ENCODE measurements around the gene BBS2. TPM values are rescaled to one million over a fixed set of nuclear protein-coding genes. Genes with fewer than 3 reads are reported as not detected.
A peak's percentile ranks its signal among the peaks of the same experiment; 100 is the strongest.
"Not testable (repeated sequence)": the region's sequence is repeated elsewhere in the genome, so short reads cannot be mapped to it uniquely, and the experiment has no call there.

The BBS2 gene
- total RNA-seq, 1 experiment from 2014 or later = 66.2 TPM

DNA sequence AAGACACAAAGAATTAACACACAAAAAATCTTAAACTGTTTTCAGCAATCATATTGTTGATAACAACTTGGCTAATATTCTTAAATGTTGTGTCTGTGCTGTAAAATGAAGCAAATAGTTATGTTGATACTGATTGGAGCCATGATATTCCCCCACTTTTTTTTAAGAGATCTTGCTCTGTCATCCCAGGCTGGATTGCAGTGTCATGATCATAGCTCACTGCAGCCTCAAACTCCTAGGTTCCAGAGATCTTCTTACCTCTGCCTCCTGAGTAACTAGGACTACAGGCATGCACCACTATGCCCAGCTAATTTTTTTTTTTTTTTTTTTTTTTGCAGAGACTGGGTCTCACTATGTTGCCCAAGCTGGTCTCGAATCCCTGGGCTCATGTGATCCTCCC is 26.0 kb downstream of the BBS2 start:
- H2AFZ ChIP-seq (ENCODE audit: low read length) = no peak overlapping the region
- no peaks in the 10 kb centered on the region for H3K27me3 ChIP-seq (ENCODE audit: low read length)
- peaks cover 14% of the 10 kb centered on the region for H3K4me1 ChIP-seq (ENCODE audit: low read length)
- no peak overlapping the region for H3K27ac ChIP-seq (ENCODE audit: low read length)
- no peak overlapping the region for H3K9ac ChIP-seq (ENCODE audit: low read length)
- H3K79me2 ChIP-seq (ENCODE audit: low read length) = no peaks in the 10 kb centered on the region
- H3K36me3 ChIP-seq (ENCODE audit: insufficient read depth, low read length) = peaks cover 15% of the 10 kb centered on the region; the same call in 1 of the 2 replicates
- no peaks in the 10 kb centered on the region for H3K9me2 ChIP-seq (replicated peaks; ENCODE audit: insufficient read depth, low read length)
- H3K4me3 ChIP-seq (ENCODE audit: low read length) = no peak overlapping the region
- DNase-seq = no peak
- H4K20me1 ChIP-seq (ENCODE audit: insufficient read depth, low read depth, low read length) = no peaks in the 10 kb centered on the region
- H3K4me2 ChIP-seq (ENCODE audit: low read depth, low read length, poor library complexity, severe bottlenecking) = no peak overlapping the region
- no peaks in the 10 kb centered on the region for H3K9me3 ChIP-seq (ENCODE audit: low read length)

DNA sequence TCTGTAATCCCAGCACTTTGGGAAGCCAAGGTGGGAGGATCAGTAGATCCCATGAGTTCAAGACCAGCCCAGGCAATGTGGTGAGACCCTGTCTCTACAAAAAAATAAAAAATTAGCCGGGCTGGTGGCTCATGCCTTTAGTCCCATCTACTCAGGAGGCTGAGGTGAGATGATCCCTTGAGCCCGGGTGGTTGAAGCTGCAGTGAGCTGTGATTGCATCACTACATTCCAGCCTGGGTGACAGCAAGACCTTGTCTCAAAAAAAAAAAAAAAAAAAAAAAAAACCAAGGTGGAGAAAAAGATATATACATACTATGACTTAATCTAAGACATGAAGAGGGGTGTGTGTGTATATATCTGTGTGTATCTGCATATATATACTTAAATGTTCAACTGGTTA is 26.7 kb downstream of the BBS2 start:
- Histone ChIP-seq H3K9ac (ENCODE audit: low read length) (no peak overlapping the region), H3K4me2 (ENCODE audit: low read depth, low read length, poor library complexity, severe bottlenecking) (no peak overlapping the region), H3K9me2 (replicated peaks; ENCODE audit: insufficient read depth, low read length) (no peaks in the 10 kb centered on the region), H3K27ac (ENCODE audit: low read length) (no peak overlapping the region), H4K20me1 (ENCODE audit: insufficient read depth, low read depth, low read length) (no peaks in the 10 kb centered on the region), H3K4me1 (ENCODE audit: low read length) (peaks cover 14% of the 10 kb centered on the region), H3K27me3 (ENCODE audit: low read length) (no peaks in the 10 kb centered on the region), H3K79me2 (ENCODE audit: low read length) (no peaks in the 10 kb centered on the region), H3K36me3 (ENCODE audit: insufficient read depth, low read length) (peaks cover 8% of the 10 kb centered on the region; the same call in 1 of the 2 replicates), H2AFZ (ENCODE audit: low read length) (no peak overlapping the region), H3K9me3 (ENCODE audit: low read length) (no peaks in the 10 kb centered on the region), H3K4me3 (ENCODE audit: low read length) (no peak overlapping the region)
- DNase-seq = no peak

DNA sequence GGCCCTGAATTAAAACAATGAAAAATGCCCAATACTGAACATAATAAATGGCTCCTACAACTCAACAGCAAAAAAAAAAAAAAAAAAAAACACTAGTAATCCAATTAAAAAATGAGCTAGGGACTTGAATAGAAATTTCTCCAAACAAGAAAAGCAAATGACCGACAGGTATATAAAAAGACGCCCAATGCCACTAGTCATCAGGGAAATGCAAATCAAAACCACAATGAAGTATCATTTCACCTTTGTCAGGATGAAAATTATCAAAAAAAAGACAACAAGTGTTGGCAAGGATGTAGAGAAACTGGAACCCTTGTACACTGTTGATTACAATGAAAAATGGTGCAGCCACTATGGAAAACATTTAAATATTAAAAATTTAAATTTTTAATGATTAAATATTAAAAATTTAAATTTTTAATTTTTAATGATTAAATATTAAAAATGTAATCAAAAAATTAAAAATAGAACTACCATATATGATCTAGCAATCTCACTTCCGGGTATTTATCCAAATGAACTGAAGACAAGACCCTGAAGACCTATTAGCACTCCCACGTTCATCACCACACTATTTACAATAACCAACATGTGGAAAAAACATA is 28.1 kb downstream of the BBS2 start:
- DNase-seq = peak; percentile 54
- Histone ChIP-seq H3K9me2 (replicated peaks; ENCODE audit: insufficient read depth, low read length) (no peaks in the 10 kb centered on the region), H3K36me3 (ENCODE audit: insufficient read depth, low read length) (0 out of 2 replicates have a peak, but pooled peaks cover 6% of the 10 kb centered on the region), H3K27me3 (ENCODE audit: low read length) (no peaks in the 10 kb centered on the region), H2AFZ (ENCODE audit: low read length) (peak overlapping the region; percentile 23; the same call in 1 of the 2 replicates), H3K4me2 (ENCODE audit: low read depth, low read length, poor library complexity, severe bottlenecking) (peak overlapping the region; percentile 41), H3K79me2 (ENCODE audit: low read length) (no peaks in the 10 kb centered on the region), H3K9me3 (ENCODE audit: low read length) (no peaks in the 10 kb centered on the region), H3K4me3 (ENCODE audit: low read length) (no peak overlapping the region), H3K27ac (ENCODE audit: low read length) (no peak overlapping the region), H3K9ac (ENCODE audit: low read length) (no peak overlapping the region), H3K4me1 (ENCODE audit: low read length) (peaks cover 14% of the 10 kb centered on the region), H4K20me1 (ENCODE audit: insufficient read depth, low read depth, low read length) (no peaks in the 10 kb centered on the region)

DNA sequence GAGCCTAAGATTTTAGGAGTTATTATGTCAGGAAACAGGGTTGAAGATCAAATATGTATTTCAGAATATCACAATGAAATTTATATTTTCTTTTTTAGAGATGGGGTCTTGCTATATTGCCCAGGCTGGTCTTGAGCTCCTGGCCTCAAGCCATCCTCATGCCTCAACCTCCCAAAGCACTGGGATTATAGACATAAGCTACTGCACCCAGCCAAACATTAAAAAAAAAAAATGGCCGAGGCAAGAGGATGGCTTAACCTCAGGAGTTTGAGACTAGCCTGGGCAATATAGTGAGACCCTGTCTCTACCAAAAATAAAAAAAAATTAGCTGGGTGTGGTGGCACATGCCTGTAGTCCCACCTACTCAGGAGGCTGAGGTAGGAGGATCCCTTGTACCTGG is 31.0 kb downstream of the BBS2 start:
- not testable (repeated sequence) for H3K27me3 ChIP-seq (ENCODE audit: low read length); DNase-seq; H3K4me2 ChIP-seq (ENCODE audit: low read depth, low read length, poor library complexity, severe bottlenecking); H2AFZ ChIP-seq (ENCODE audit: low read length); H3K79me2 ChIP-seq (ENCODE audit: low read length); H4K20me1 ChIP-seq (ENCODE audit: insufficient read depth, low read depth, low read length); H3K9me3 ChIP-seq (ENCODE audit: low read length); H3K9me2 ChIP-seq (replicated peaks; ENCODE audit: insufficient read depth, low read length); H3K9ac ChIP-seq (ENCODE audit: low read length); H3K4me3 ChIP-seq (ENCODE audit: low read length); H3K27ac ChIP-seq (ENCODE audit: low read length)
- Histone ChIP-seq H3K4me1 (ENCODE audit: low read length) (peaks cover 14% of the 10 kb centered on the region), H3K36me3 (ENCODE audit: insufficient read depth, low read length) (peaks cover 11% of the 10 kb centered on the region)

- Histone ChIP-seq H3K36me3 (ENCODE audit: insufficient read depth, low read length) (peaks cover 14% of the 10 kb centered on the region), H3K9me3 (ENCODE audit: low read length) (no peaks in the 10 kb centered on the region), H2AFZ (ENCODE audit: low read length) (no peak overlapping the region), H3K9me2 (replicated peaks; ENCODE audit: insufficient read depth, low read length) (no peaks in the 10 kb centered on the region), H3K27ac (ENCODE audit: low read length) (no peak overlapping the region), H3K4me2 (ENCODE audit: low read depth, low read length, poor library complexity, severe bottlenecking) (no peak overlapping the region), H3K4me3 (ENCODE audit: low read length) (no peak overlapping the region), H4K20me1 (ENCODE audit: insufficient read depth, low read depth, low read length) (no peaks in the 10 kb centered on the region), H3K79me2 (ENCODE audit: low read length) (no peaks in the 10 kb centered on the region), H3K27me3 (ENCODE audit: low read length) (no peaks in the 10 kb centered on the region), H3K4me1 (ENCODE audit: low read length) (peaks cover 14% of the 10 kb centered on the region), H3K9ac (ENCODE audit: low read length) (no peak overlapping the region)
- DNase-seq = no peak
Observed at GRCh38 chr16:56488035-56488434, 31.8 kb downstream of the BBS2 start.

DNA sequence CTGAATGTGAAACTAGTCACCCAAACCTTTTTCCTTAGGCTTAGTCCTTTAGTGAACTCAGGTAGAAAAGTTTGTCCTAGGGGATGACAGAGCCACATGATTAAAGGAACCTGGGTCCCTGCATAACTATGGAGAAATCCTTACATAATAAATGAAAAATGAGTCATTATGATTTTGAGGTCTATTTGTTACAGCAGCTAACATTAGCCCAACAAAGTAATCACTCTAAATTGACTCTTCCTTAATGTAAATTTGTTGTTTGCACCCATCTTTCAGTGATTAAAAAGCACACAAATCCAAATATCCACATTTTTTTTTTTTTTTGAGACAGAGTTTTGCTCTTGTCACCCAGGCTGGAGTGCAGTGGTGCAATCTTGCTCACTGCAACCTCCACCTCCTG is 36.4 kb downstream of the BBS2 start:
- H3K4me3 ChIP-seq (ENCODE audit: low read length) = no peak overlapping the region
- H3K79me2 ChIP-seq (ENCODE audit: low read length) = no peaks in the 10 kb centered on the region
- H4K20me1 ChIP-seq (ENCODE audit: insufficient read depth, low read depth, low read length) = no peaks in the 10 kb centered on the region
- H3K4me1 ChIP-seq (ENCODE audit: low read length) = no peaks in the 10 kb centered on the region
- no peaks in the 10 kb centered on the region for H3K27me3 ChIP-seq (ENCODE audit: low read length)
- H3K4me2 ChIP-seq (ENCODE audit: low read depth, low read length, poor library complexity, severe bottlenecking) = no peak overlapping the region
- no peak overlapping the region for H2AFZ ChIP-seq (ENCODE audit: low read length)
- peaks cover 21% of the 10 kb centered on the region for H3K36me3 ChIP-seq (ENCODE audit: insufficient read depth, low read length)
- H3K9me3 ChIP-seq (ENCODE audit: low read length) = no peaks in the 10 kb centered on the region
- H3K27ac ChIP-seq (ENCODE audit: low read length) = no peak overlapping the region
- no peak overlapping the region for H3K9ac ChIP-seq (ENCODE audit: low read length)
- no peak for DNase-seq
- H3K9me2 ChIP-seq (replicated peaks; ENCODE audit: insufficient read depth, low read length) = no peaks in the 10 kb centered on the region

- no peaks in the 10 kb centered on the region for H3K9me3 ChIP-seq (ENCODE audit: low read length)
- H3K27me3 ChIP-seq (ENCODE audit: low read length) = no peaks in the 10 kb centered on the region
- no peak overlapping the region for H2AFZ ChIP-seq (ENCODE audit: low read length)
- H3K9ac ChIP-seq (ENCODE audit: low read length) = no peak overlapping the region
- H3K79me2 ChIP-seq (ENCODE audit: low read length) = no peaks in the 10 kb centered on the region
- no peak overlapping the region for H3K4me2 ChIP-seq (ENCODE audit: low read depth, low read length, poor library complexity, severe bottlenecking)
- no peaks in the 10 kb centered on the region for H3K9me2 ChIP-seq (replicated peaks; ENCODE audit: insufficient read depth, low read length)
- H3K4me1 ChIP-seq (ENCODE audit: low read length) = no peaks in the 10 kb centered on the region
- H3K36me3 ChIP-seq (ENCODE audit: insufficient read depth, low read length) = peaks cover 22% of the 10 kb centered on the region
- no peak overlapping the region for H3K27ac ChIP-seq (ENCODE audit: low read length)
- no peak for DNase-seq
- no peaks in the 10 kb centered on the region for H4K20me1 ChIP-seq (ENCODE audit: insufficient read depth, low read depth, low read length)
- no peak overlapping the region for H3K4me3 ChIP-seq (ENCODE audit: low read length)
Observed at GRCh38 chr16:56482683-56483236, 37.1 kb downstream of the BBS2 start.

DNA sequence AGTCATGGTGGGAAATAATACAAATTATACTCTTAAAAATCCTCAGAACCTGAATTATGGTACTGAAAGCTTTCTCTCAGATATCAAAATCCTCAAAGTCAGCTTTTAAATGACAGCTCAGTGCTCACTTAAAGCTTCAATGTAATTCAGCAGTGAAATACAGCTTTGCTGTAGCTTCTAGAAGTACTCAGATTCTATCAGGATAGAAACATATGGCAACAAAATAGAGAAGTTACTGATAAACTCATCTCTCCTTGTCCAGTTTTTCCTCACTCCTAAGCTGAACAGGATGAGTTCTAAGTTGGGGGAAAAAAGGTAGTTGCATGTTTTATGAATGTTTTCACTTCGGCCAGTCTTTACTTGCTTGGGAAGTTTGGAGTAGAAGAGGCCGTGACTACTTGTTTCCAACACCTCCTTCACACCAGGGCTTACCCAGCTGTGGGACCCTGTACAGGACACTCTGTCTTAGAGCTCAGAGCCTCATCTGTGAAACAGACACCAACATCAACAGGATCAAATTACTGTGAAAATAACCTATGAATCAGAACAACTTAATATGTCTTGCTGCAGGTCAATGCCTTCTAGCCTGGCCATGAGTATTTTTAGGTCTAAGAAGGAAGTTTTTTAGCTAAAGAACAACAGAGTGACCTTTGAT is 38.2 kb downstream of the BBS2 start:
- Histone ChIP-seq H3K4me3 (ENCODE audit: low read length) (no peak overlapping the region), H3K9ac (ENCODE audit: low read length) (no peak overlapping the region), H3K9me3 (ENCODE audit: low read length) (no peaks in the 10 kb centered on the region), H2AFZ (ENCODE audit: low read length) (no peak overlapping the region), H3K4me2 (ENCODE audit: low read depth, low read length, poor library complexity, severe bottlenecking) (no peak overlapping the region), H3K4me1 (ENCODE audit: low read length) (no peaks in the 10 kb centered on the region), H3K9me2 (replicated peaks; ENCODE audit: insufficient read depth, low read length) (no peaks in the 10 kb centered on the region), H3K79me2 (ENCODE audit: low read length) (no peaks in the 10 kb centered on the region), H3K36me3 (ENCODE audit: insufficient read depth, low read length) (peaks cover 30% of the 10 kb centered on the region), H4K20me1 (ENCODE audit: insufficient read depth, low read depth, low read length) (no peaks in the 10 kb centered on the region), H3K27me3 (ENCODE audit: low read length) (no peaks in the 10 kb centered on the region), H3K27ac (ENCODE audit: low read length) (no peak overlapping the region)
- no peak for DNase-seq
